ENCODE data around the gene CABCOCO1. TPM values are rescaled to one million over a fixed set of nuclear protein-coding genes. Genes with fewer than 3 reads are reported as not detected.

CABCOCO1 gene
- total and polyA plus RNA-seq, 10 of the 15 experiments (the other 5 are each of a cell fraction or from before 2014, with no cell fraction given): not detected

DNA sequence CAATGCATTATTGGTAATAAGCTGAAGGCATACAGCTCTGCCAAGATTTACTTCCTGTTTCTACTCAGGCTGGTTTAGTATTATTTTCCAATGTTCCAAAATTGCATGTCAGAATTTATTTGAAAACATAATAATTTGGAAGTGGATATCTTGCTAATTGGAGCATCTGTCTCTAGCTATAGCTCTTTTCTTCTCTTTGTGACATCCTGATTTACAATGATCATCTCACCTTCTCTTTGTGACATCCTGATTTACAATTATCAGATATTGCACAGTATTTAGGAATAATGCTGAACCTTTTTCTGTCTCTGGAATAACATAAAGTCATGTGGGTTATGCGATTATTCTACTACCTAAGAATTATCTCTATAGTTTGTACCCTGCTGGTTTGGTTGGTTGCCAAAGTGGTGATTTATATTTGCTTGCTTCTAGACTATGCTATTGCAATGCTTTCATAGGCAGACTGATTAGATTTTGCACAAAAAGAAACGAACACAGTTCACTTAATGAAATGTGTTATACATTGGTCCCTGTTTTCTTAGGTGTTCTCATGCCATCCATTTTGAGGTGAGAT, 44.3 kb upstream of the CABCOCO1 start (continued):
- TF ChIP-seq, protein P1, sequence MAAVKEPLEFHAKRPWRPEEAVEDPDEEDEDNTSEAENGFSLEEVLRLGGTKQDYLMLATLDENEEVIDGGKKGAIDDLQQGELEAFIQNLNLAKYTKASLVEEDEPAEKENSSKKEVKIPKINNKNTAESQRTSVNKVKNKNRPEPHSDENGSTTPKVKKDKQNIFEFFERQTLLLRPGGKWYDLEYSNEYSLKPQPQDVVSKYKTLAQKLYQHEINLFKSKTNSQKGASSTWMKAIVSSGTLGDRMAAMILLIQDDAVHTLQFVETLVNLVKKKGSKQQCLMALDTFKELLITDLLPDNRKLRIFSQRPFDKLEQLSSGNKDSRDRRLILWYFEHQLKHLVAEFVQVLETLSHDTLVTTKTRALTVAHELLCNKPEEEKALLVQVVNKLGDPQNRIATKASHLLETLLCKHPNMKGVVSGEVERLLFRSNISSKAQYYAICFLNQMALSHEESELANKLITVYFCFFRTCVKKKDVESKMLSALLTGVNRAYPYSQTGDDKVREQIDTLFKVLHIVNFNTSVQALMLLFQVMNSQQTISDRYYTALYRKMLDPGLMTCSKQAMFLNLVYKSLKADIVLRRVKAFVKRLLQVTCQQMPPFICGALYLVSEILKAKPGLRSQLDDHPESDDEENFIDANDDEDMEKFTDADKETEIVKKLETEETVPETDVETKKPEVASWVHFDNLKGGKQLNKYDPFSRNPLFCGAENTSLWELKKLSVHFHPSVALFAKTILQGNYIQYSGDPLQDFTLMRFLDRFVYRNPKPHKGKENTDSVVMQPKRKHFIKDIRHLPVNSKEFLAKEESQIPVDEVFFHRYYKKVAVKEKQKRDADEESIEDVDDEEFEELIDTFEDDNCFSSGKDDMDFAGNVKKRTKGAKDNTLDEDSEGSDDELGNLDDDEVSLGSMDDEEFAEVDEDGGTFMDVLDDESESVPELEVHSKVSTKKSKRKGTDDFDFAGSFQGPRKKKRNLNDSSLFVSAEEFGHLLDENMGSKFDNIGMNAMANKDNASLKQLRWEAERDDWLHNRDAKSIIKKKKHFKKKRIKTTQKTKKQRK (IDR thresholded peaks at IDR 0.05; ENCODE audit: low read depth, low read length): no peak
- TF ChIP-seq, protein P2, sequence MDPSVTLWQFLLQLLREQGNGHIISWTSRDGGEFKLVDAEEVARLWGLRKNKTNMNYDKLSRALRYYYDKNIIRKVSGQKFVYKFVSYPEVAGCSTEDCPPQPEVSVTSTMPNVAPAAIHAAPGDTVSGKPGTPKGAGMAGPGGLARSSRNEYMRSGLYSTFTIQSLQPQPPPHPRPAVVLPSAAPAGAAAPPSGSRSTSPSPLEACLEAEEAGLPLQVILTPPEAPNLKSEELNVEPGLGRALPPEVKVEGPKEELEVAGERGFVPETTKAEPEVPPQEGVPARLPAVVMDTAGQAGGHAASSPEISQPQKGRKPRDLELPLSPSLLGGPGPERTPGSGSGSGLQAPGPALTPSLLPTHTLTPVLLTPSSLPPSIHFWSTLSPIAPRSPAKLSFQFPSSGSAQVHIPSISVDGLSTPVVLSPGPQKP (IDR thresholded peaks at IDR 0.05; ENCODE audit: low read depth, low read length): no peak
- TF ChIP-seq CBX3 (IDR thresholded peaks at IDR 0.05; ENCODE audit: borderline replicate concordance, low read depth) (no peak), POLR2A (IDR thresholded peaks at IDR 0.05; ENCODE audit: low read depth, low read length) (no peak), POU2F2 (IDR thresholded peaks at IDR 0.05; ENCODE audit: borderline replicate concordance, low read depth, low read length) (no peak), JUNB (IDR thresholded peaks at IDR 0.05) (no peak)

DNA sequence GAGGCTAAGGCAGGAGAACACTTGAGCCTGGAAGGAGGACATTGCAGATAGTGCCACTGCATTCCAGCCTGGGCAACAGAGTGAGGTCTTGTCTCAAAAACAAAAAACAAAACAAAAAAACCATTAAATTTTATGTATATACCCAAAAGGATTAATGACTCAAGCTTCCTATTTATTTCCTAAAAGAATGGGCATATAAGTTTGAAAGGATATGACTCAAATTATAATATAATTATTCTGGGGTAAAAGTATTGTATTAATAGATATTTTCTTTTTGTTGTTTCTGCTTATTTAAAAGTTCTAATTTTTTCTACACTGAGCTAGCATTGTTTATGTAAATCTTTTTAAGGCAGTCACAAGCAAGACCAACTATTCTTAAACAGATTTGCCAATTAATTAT, 42.2 kb upstream of the CABCOCO1 start:
- no peak for TF ChIP-seq IKZF1 (conservative IDR thresholded peaks at IDR 0.05)
- no peak for TF ChIP-seq MTA3 (IDR thresholded peaks at IDR 0.05; ENCODE audit: borderline replicate concordance, low read length)
- TF ChIP-seq JUNB (IDR thresholded peaks at IDR 0.05): no peak
- TF ChIP-seq GATAD2B (conservative IDR thresholded peaks at IDR 0.05; ENCODE audit: low read depth): no peak
- TF ChIP-seq NFXL1 (IDR thresholded peaks at IDR 0.05; ENCODE audit: borderline replicate concordance): no peak
- no peak for TF ChIP-seq EP300 (IDR thresholded peaks at IDR 0.05; ENCODE audit: borderline replicate concordance in 1 of 2, control insufficient read depth in 1 of 2, low read depth in 2 of 2, low read length in 2 of 2)
- TF ChIP-seq STAT1 (conservative IDR thresholded peaks at IDR 0.05): no peak
- TF ChIP-seq SREBF1 (IDR thresholded peaks at IDR 0.05; ENCODE audit: low read length): no peak
- TF ChIP-seq STAT3 (IDR thresholded peaks at IDR 0.05; ENCODE audit: low read depth, low read length): no peak
- TF ChIP-seq SIX5 (IDR thresholded peaks at IDR 0.05; ENCODE audit: low read depth, low read length, severe bottlenecking): no peak
- no peak for TF ChIP-seq KLF5 (IDR thresholded peaks at IDR 0.05; ENCODE audit: partially characterized antibody)
- TF ChIP-seq MYB (IDR thresholded peaks at IDR 0.05; ENCODE audit: borderline replicate concordance, low read depth, low read length): no peak
- no TSS peak for BruUV-seq (replicated peaks)
- CTCF ChIA-PET: no interaction called here
- H3K4me1 ChIP-seq (ENCODE audit: control insufficient read depth, insufficient read depth, low read length): no peaks in the 10 kb centered on the region
- H3K36me3 ChIP-seq (ENCODE audit: control insufficient read depth in 2 of 2, insufficient read depth in 2 of 2, low read length in 1 of 2): no peaks in the 10 kb centered on the region
- in situ Hi-C loops (cut with MboI) (no loop called here), intact Hi-C loops (cut with micrococcal nuclease; ENCODE audit: unreplicated experiment) (no loop called here)
- no peak overlapping the region for H3K9ac ChIP-seq (ENCODE audit: control insufficient read depth, insufficient read depth, low read length)
- RAD21 ChIA-PET (ENCODE audit: unreplicated experiment): no interaction called here
- no peak overlapping the region for H3K4me3 ChIP-seq
- H3K9me3 ChIP-seq (replicated peaks; ENCODE audit: control insufficient read depth, insufficient read depth, low read length): no peaks in the 10 kb centered on the region
- H4K20me1 ChIP-seq (ENCODE audit: control insufficient read depth, insufficient read depth): no peaks in the 10 kb centered on the region
- no peak overlapping the region for H3K4me2 ChIP-seq (ENCODE audit: control insufficient read depth, insufficient read depth)
- ATAC-seq (no peak), FAIRE-seq (no peak), DNase-seq (ENCODE audit: low read depth, low spot score) (no peak)
- POLR2A ChIA-PET: no interaction called here
- no peaks in the 10 kb centered on the region for H3K79me2 ChIP-seq (ENCODE audit: control insufficient read depth, insufficient read depth, low read length)
- SMC1A ChIA-PET (ENCODE audit: uncharacterized antibody, unreplicated experiment): no interaction called here
- H2AFZ ChIP-seq (ENCODE audit: control insufficient read depth, low read depth, low read length): no peak overlapping the region
- H3K27me3 ChIP-seq (replicated peaks in 1 of 2; ENCODE audit: control insufficient read depth in 2 of 2, insufficient read depth in 2 of 2, low read length in 1 of 2): no peaks in the 10 kb centered on the region
- no peak overlapping the region for H3K27ac ChIP-seq (ENCODE audit: control insufficient read depth, insufficient read depth)
